K562 (cell line): Measurements from ENCODE around the gene REM1. TPM values are rescaled to one million over a fixed set of nuclear protein-coding genes. Genes with fewer than 3 reads are reported as not detected.

Experiments used
- HLTF ChIP-seq: fragments of 450-650 bp; IDR thresholded peaks from 2 replicates; pipeline ENCODE4 v1.6.1; 2016
- NFE2L1 ChIP-seq: fragments of 450-650 bp; IDR thresholded peaks from 2 replicates; pipeline ENCODE4 v1.6.1; 2016; ENCODE audit warnings: missing genetic modification characterization, low read depth, mild to moderate bottlenecking, missing compliant biosample characterization, moderate library complexity, borderline replicate concordance
- polyA plus RNA-seq, 8 experiments: library from polyadenylated mRNA; depleted of rRNA in 4 of 8; stranded (reverse) in 5 of 8; unstranded in 3 of 8; fragments of >200 nt; fragmentation: Nextera tagmentation in 2 of 8; fragmentation: Illumina TruSeq in 1 of 8; extraction: Ambion mirVana in 2 of 8; extraction: Trizol in 1 of 8; gene quantifications; 2 replicates each; pipeline versions ENCODE4 v1.2.1 to v1.2.3, GENCODE V29; 2011 to 2014; ENCODE audit warnings: inconsistent platforms in 1 of 8, missing spikeins in 1 of 8
- total RNA-seq, 7 experiments: library from RNA; depleted of rRNA in 6 of 7; stranded (reverse); fragments of >200 nt in 6 of 7; fragmentation: Illumina TruSeq in 2 of 7; extraction: Trizol in 2 of 7; gene quantifications; 2 replicates each; pipeline versions ENCODE4 v1.2.1 to v1.2.3, GENCODE V29; 2011 to 2021; ENCODE audit warnings: low replicate concordance in 1 of 7
- TF ChIP-seq, protein P1 (sequence below), 2 experiments: fragments of 450-650 bp in 1 of 2; sonication (generic) in 1 of 2; formaldehyde crosslinking in 1 of 2; IDR thresholded peaks; 2 replicates each; pipeline versions ENCODE4 v1.7.1 to v1.9.0; 2016 to 2022; ENCODE audit warnings: inconsistent platforms in 1 of 2, mild to moderate bottlenecking in 1 of 2, missing genetic modification reagents in 1 of 2
- TF ChIP-seq, protein P2 (sequence below): fragments of 200-600 bp; sonication (generic); IDR thresholded peaks from one replicate; pipeline ENCODE4 v1.6.1; 2012; ENCODE audit warnings: mild to moderate bottlenecking, low read depth, low read length, inconsistent platforms

REM1 gene
- total and polyA plus RNA-seq, 9 of the 15 experiments (the other 6 are each of a cell fraction or from before 2014, with no cell fraction given) = not detected

DNA sequence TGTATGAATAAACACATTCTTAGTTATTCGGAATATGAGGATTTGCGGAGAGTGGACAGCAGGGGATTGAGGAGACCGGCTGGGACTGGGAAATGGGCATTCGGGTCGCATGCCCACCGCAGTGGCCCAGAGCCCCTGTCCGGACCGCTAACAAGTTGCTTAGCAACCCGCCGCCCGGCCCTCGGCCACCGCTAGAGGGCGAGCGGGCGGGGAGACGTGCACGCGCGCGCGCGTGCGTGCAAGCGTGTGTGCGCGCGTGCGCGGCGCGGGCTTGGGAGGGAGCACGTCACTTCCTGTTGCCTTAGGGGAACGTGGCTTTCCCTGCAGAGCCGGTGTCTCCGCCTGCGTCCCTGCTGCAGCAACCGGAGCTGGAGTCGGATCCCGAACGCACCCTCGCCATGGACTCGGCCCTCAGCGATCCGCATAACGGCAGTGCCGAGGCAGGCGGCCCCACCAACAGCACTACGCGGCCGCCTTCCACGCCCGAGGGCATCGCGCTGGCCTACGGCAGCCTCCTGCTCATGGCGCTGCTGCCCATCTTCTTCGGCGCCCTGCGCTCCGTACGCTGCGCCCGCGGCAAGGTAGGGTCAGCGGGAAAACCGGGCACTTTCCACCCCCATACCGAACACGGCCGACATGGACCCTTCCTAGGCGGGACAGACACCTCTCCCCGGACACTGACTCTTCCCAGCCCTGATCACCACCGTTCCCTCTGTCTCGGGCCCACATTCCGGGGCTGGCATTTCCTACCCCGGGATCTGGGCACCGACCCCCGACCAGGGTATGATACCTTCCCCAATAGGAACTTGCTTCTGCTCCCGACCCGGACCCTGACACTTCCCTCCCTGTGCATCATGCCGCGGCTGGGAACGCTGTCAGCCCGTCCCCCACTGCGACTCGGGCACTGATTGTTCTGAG lies 39.3 kb downstream of the REM1 start, which contains the start of gene HM13 (continued):
- TF ChIP-seq, protein P1, sequence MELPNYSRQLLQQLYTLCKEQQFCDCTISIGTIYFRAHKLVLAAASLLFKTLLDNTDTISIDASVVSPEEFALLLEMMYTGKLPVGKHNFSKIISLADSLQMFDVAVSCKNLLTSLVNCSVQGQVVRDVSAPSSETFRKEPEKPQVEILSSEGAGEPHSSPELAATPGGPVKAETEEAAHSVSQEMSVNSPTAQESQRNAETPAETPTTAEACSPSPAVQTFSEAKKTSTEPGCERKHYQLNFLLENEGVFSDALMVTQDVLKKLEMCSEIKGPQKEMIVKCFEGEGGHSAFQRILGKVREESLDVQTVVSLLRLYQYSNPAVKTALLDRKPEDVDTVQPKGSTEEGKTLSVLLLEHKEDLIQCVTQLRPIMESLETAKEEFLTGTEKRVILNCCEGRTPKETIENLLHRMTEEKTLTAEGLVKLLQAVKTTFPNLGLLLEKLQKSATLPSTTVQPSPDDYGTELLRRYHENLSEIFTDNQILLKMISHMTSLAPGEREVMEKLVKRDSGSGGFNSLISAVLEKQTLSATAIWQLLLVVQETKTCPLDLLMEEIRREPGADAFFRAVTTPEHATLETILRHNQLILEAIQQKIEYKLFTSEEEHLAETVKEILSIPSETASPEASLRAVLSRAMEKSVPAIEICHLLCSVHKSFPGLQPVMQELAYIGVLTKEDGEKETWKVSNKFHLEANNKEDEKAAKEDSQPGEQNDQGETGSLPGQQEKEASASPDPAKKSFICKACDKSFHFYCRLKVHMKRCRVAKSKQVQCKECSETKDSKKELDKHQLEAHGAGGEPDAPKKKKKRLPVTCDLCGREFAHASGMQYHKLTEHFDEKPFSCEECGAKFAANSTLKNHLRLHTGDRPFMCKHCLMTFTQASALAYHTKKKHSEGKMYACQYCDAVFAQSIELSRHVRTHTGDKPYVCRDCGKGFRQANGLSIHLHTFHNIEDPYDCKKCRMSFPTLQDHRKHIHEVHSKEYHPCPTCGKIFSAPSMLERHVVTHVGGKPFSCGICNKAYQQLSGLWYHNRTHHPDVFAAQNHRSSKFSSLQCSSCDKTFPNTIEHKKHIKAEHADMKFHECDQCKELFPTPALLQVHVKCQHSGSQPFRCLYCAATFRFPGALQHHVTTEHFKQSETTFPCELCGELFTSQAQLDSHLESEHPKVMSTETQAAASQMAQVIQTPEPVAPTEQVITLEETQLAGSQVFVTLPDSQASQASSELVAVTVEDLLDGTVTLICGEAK (IDR thresholded peaks at IDR 0.05) = peak; percentile 83
- TF ChIP-seq, protein P1 (CRISPR knock-in tag; IDR thresholded peaks at IDR 0.05) = no peak
- no peak for TF ChIP-seq NFE2L1 (tag)
- TF ChIP-seq HLTF = no peak
- TF ChIP-seq, protein P2, sequence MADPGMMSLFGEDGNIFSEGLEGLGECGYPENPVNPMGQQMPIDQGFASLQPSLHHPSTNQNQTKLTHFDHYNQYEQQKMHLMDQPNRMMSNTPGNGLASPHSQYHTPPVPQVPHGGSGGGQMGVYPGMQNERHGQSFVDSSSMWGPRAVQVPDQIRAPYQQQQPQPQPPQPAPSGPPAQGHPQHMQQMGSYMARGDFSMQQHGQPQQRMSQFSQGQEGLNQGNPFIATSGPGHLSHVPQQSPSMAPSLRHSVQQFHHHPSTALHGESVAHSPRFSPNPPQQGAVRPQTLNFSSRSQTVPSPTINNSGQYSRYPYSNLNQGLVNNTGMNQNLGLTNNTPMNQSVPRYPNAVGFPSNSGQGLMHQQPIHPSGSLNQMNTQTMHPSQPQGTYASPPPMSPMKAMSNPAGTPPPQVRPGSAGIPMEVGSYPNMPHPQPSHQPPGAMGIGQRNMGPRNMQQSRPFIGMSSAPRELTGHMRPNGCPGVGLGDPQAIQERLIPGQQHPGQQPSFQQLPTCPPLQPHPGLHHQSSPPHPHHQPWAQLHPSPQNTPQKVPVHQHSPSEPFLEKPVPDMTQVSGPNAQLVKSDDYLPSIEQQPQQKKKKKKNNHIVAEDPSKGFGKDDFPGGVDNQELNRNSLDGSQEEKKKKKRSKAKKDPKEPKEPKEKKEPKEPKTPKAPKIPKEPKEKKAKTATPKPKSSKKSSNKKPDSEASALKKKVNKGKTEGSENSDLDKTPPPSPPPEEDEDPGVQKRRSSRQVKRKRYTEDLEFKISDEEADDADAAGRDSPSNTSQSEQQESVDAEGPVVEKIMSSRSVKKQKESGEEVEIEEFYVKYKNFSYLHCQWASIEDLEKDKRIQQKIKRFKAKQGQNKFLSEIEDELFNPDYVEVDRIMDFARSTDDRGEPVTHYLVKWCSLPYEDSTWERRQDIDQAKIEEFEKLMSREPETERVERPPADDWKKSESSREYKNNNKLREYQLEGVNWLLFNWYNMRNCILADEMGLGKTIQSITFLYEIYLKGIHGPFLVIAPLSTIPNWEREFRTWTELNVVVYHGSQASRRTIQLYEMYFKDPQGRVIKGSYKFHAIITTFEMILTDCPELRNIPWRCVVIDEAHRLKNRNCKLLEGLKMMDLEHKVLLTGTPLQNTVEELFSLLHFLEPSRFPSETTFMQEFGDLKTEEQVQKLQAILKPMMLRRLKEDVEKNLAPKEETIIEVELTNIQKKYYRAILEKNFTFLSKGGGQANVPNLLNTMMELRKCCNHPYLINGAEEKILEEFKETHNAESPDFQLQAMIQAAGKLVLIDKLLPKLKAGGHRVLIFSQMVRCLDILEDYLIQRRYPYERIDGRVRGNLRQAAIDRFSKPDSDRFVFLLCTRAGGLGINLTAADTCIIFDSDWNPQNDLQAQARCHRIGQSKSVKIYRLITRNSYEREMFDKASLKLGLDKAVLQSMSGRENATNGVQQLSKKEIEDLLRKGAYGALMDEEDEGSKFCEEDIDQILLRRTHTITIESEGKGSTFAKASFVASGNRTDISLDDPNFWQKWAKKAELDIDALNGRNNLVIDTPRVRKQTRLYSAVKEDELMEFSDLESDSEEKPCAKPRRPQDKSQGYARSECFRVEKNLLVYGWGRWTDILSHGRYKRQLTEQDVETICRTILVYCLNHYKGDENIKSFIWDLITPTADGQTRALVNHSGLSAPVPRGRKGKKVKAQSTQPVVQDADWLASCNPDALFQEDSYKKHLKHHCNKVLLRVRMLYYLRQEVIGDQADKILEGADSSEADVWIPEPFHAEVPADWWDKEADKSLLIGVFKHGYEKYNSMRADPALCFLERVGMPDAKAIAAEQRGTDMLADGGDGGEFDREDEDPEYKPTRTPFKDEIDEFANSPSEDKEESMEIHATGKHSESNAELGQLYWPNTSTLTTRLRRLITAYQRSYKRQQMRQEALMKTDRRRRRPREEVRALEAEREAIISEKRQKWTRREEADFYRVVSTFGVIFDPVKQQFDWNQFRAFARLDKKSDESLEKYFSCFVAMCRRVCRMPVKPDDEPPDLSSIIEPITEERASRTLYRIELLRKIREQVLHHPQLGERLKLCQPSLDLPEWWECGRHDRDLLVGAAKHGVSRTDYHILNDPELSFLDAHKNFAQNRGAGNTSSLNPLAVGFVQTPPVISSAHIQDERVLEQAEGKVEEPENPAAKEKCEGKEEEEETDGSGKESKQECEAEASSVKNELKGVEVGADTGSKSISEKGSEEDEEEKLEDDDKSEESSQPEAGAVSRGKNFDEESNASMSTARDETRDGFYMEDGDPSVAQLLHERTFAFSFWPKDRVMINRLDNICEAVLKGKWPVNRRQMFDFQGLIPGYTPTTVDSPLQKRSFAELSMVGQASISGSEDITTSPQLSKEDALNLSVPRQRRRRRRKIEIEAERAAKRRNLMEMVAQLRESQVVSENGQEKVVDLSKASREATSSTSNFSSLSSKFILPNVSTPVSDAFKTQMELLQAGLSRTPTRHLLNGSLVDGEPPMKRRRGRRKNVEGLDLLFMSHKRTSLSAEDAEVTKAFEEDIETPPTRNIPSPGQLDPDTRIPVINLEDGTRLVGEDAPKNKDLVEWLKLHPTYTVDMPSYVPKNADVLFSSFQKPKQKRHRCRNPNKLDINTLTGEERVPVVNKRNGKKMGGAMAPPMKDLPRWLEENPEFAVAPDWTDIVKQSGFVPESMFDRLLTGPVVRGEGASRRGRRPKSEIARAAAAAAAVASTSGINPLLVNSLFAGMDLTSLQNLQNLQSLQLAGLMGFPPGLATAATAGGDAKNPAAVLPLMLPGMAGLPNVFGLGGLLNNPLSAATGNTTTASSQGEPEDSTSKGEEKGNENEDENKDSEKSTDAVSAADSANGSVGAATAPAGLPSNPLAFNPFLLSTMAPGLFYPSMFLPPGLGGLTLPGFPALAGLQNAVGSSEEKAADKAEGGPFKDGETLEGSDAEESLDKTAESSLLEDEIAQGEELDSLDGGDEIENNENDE = no peak
